ENCODE data around the gene MED25. TPM values are rescaled to one million over a fixed set of nuclear protein-coding genes. Genes with fewer than 3 reads are reported as not detected.
A peak's percentile ranks its signal among the peaks of the same experiment; 100 is the strongest.

The MED25 gene
- total RNA-seq, 5 donors from 2014 or later (not counting 1 experiment from before 2014, with no cell fraction given): 46.0 to 64.1 (median 57.6) TPM

- Histone ChIP-seq H3K9me3 (no peaks in the 10 kb centered on the region), H3K4me1 (ENCODE audit: control insufficient read depth in 1 of 2, extremely low read depth in 1 of 2, insufficient read depth in 2 of 2, low read length in 2 of 2) (peaks cover 10 to 29% of the 10 kb centered on the region in 2 experiments), H3K27ac (ENCODE audit: low read length) (peak overlapping the region; percentile 99), H3K27me3 (replicated peaks in 1 of 2; ENCODE audit: control insufficient read depth in 2 of 2, extremely low read depth in 1 of 2, insufficient read depth in 2 of 2, low read length in 1 of 2) (no peaks in the 10 kb centered on the region), H3K36me3 (ENCODE audit: control insufficient read depth in 2 of 2, extremely low read depth in 1 of 2, insufficient read depth in 1 of 2, low read length in 1 of 2) (peaks cover 17 to 38% of the 10 kb centered on the region in 2 donors), H3K4me3 (ENCODE audit: control insufficient read depth in 1 of 2, extremely low read depth in 1 of 2, low read length in 1 of 2) (peak overlapping the region; percentile 68 to 75)
- Mint-ChIP-seq H3K36me3 (peaks cover 19% of the 10 kb centered on the region), H3K27ac (no peak overlapping the region), H3K9me3 (no peaks in the 10 kb centered on the region), H3K4me1 (peaks cover 24 to 32% (median 28%) of the 10 kb centered on the region in 3 donors), H3K4me3 (no peak overlapping the region), H3K27me3 (no peaks in the 10 kb centered on the region)
- peak; percentile 61 to 67 (median 64) for ATAC-seq (replicated peaks in 1 of 4)
- POLR2A ChIA-PET: interaction anchor here in 1 of 2 donors (1.1 kb wide), 1 partner anchor 10 kb away, joined by 6 read pairs; the partner anchor contains the start of gene PNKP
- DNase-seq: peak in 34 of 35 experiments; percentile 92 to 99 (median 97)
- CTCF ChIA-PET: no interaction called here
- 9% methylated on average over 30 of the region's 41 CpGs for WGBS (ENCODE audit: insufficient coverage)
Measured at GRCh38 chr19:49877879-49878743, 60.0 kb downstream of the MED25 start.

- no peak overlapping the region for H3K4me3 ChIP-seq (ENCODE audit: control insufficient read depth in 1 of 2, extremely low read depth in 1 of 2, low read length in 1 of 2)
Measured at GRCh38 chr19:49878744-49879070, 60.6 kb downstream of the MED25 start.

GRCh38 chr19:49879243-49879963, 61.3 kb downstream of the MED25 start:
- Histone ChIP-seq H3K36me3 (ENCODE audit: control insufficient read depth in 2 of 2, extremely low read depth in 1 of 2, insufficient read depth in 1 of 2, low read length in 1 of 2) (peaks cover 22 to 51% of the 10 kb centered on the region in 2 donors), H3K9me3 (no peaks in the 10 kb centered on the region), H3K4me1 (ENCODE audit: control insufficient read depth in 1 of 2, extremely low read depth in 1 of 2, insufficient read depth in 2 of 2, low read length in 2 of 2) (peaks cover 10 to 29% of the 10 kb centered on the region in 2 experiments), H3K4me3 (ENCODE audit: control insufficient read depth in 1 of 2, extremely low read depth in 1 of 2, low read length in 1 of 2) (no peak overlapping the region), H3K27ac (ENCODE audit: low read length) (no peak overlapping the region), H3K27me3 (replicated peaks in 1 of 2; ENCODE audit: control insufficient read depth in 2 of 2, extremely low read depth in 1 of 2, insufficient read depth in 2 of 2, low read length in 1 of 2) (no peaks in the 10 kb centered on the region)
- H3K27ac Mint-ChIP-seq: no peak overlapping the region
- no peaks in the 10 kb centered on the region for H3K27me3 Mint-ChIP-seq
- WGBS (ENCODE audit: insufficient coverage): 92% methylated on average over 3 of the region's 12 CpGs
- DNase-seq (no peak), ATAC-seq (replicated peaks in 1 of 4) (no peak)
- no peaks in the 10 kb centered on the region for H3K9me3 Mint-ChIP-seq
- peaks cover 28% of the 10 kb centered on the region for H3K36me3 Mint-ChIP-seq
- CTCF ChIA-PET: no interaction called here
- peaks cover 24 to 31% (median 28%) of the 10 kb centered on the region in 3 donors for H3K4me1 Mint-ChIP-seq
- peak overlapping the region in 2 of 3 donors; percentile 21 to 54 for H3K4me3 Mint-ChIP-seq
- POLR2A ChIA-PET: interaction anchor here in 1 of 2 donors (0.6 to 0.7 kb wide), 2 partner anchors 48 to 171 kb away, joined by 3 to 10 read pairs; no protein-coding TSS in a partner anchor

More at GRCh38 chr19:49878744-49879070, 60.6 kb downstream of the MED25 start:
- peaks cover 24 to 32% (median 28%) of the 10 kb centered on the region in 3 donors for H3K4me1 Mint-ChIP-seq
- DNase-seq: no peak
- H3K36me3 Mint-ChIP-seq: peaks cover 25% of the 10 kb centered on the region
- H3K9me3 ChIP-seq: no peaks in the 10 kb centered on the region
- H3K9me3 Mint-ChIP-seq: no peaks in the 10 kb centered on the region
- peaks cover 10 to 29% of the 10 kb centered on the region in 2 experiments for H3K4me1 ChIP-seq (ENCODE audit: control insufficient read depth in 1 of 2, extremely low read depth in 1 of 2, insufficient read depth in 2 of 2, low read length in 2 of 2)
- H3K36me3 ChIP-seq (ENCODE audit: control insufficient read depth in 2 of 2, extremely low read depth in 1 of 2, insufficient read depth in 1 of 2, low read length in 1 of 2): peaks cover 17 to 44% of the 10 kb centered on the region in 2 donors
- H3K27me3 ChIP-seq (replicated peaks in 1 of 2; ENCODE audit: control insufficient read depth in 2 of 2, extremely low read depth in 1 of 2, insufficient read depth in 2 of 2, low read length in 1 of 2): no peaks in the 10 kb centered on the region
- WGBS (ENCODE audit: insufficient coverage): 98% methylated on average over 4 of the region's 9 CpGs
- no peak overlapping the region for H3K27ac Mint-ChIP-seq
- ChIA-PET POLR2A (no interaction called here), CTCF (no interaction called here)
- peak overlapping the region in 1 of 3 donors; percentile 54 for H3K4me3 Mint-ChIP-seq
- no peaks in the 10 kb centered on the region for H3K27me3 Mint-ChIP-seq
- peak overlapping the region; percentile 99 for H3K27ac ChIP-seq (ENCODE audit: low read length)
- ATAC-seq (replicated peaks in 1 of 4): no peak

- H3K9me3 Mint-ChIP-seq: no peaks in the 10 kb centered on the region
- Histone ChIP-seq H3K27me3 (replicated peaks in 1 of 2; ENCODE audit: control insufficient read depth in 2 of 2, extremely low read depth in 1 of 2, insufficient read depth in 2 of 2, low read length in 1 of 2) (no peaks in the 10 kb centered on the region), H3K27ac (ENCODE audit: low read length) (no peak overlapping the region), H3K9me3 (no peaks in the 10 kb centered on the region), H3K36me3 (ENCODE audit: control insufficient read depth in 2 of 2, extremely low read depth in 1 of 2, insufficient read depth in 1 of 2, low read length in 1 of 2) (peaks cover 28 to 57% of the 10 kb centered on the region in 2 donors), H3K4me3 (ENCODE audit: control insufficient read depth in 1 of 2, extremely low read depth in 1 of 2, low read length in 1 of 2) (no peak overlapping the region), H3K4me1 (ENCODE audit: control insufficient read depth in 1 of 2, extremely low read depth in 1 of 2, insufficient read depth in 2 of 2, low read length in 2 of 2) (peaks cover 10 to 26% of the 10 kb centered on the region in 2 experiments)
- H3K27ac Mint-ChIP-seq: no peak overlapping the region
- 87% methylated on average over 7 of the region's 10 CpGs for WGBS (ENCODE audit: insufficient coverage)
- no peak for DNase-seq
- no peak overlapping the region for H3K4me3 Mint-ChIP-seq
- ChIA-PET POLR2A (interaction anchor here in 1 of 2 donors (0.7 kb wide), 1 partner anchor 170 kb away, joined by 10 read pairs; no protein-coding TSS in a partner anchor), CTCF (no interaction called here)
- H3K36me3 Mint-ChIP-seq: peaks cover 35% of the 10 kb centered on the region
- ATAC-seq (replicated peaks in 1 of 4): no peak
- H3K4me1 Mint-ChIP-seq: peaks cover 23 to 26% (median 25%) of the 10 kb centered on the region in 3 donors
- H3K27me3 Mint-ChIP-seq: no peaks in the 10 kb centered on the region
Measured at GRCh38 chr19:49880162-49880869, 62.2 kb downstream of the MED25 start.

- 98% methylated on average over 12 of the region's 17 CpGs for WGBS (ENCODE audit: insufficient coverage)
Measured at GRCh38 chr19:49881186-49881585, 63.1 kb downstream of the MED25 start.

More at GRCh38 chr19:49881186-49881585, 63.1 kb downstream of the MED25 start:
- H3K36me3 ChIP-seq (ENCODE audit: control insufficient read depth in 2 of 2, extremely low read depth in 1 of 2, insufficient read depth in 1 of 2, low read length in 1 of 2): peaks cover 28 to 57% of the 10 kb centered on the region in 2 donors
- ATAC-seq (replicated peaks in 1 of 4) (no peak), DNase-seq (no peak)
- POLR2A ChIA-PET: no interaction called here
- no peak overlapping the region for H3K27ac ChIP-seq (ENCODE audit: low read length)
- Mint-ChIP-seq H3K4me1 (peaks cover 15 to 20% (median 18%) of the 10 kb centered on the region in 3 donors), H3K27me3 (no peaks in the 10 kb centered on the region), H3K36me3 (peaks cover 38% of the 10 kb centered on the region), H3K9me3 (no peaks in the 10 kb centered on the region), H3K4me3 (no peak overlapping the region), H3K27ac (no peak overlapping the region)
- no peak overlapping the region for H3K4me3 ChIP-seq (ENCODE audit: control insufficient read depth in 1 of 2, extremely low read depth in 1 of 2, low read length in 1 of 2)
- CTCF ChIA-PET: interaction anchor here (0.5 to 0.6 kb wide), 2 partner anchors 71 to 354 kb away, joined by 3 read pairs; partner anchors contain the start of gene RCN3 (in 1 of the 2)
- peaks cover 6 to 18% of the 10 kb centered on the region in 2 experiments for H3K4me1 ChIP-seq (ENCODE audit: control insufficient read depth in 1 of 2, extremely low read depth in 1 of 2, insufficient read depth in 2 of 2, low read length in 2 of 2)
- H3K27me3 ChIP-seq (replicated peaks in 1 of 2; ENCODE audit: control insufficient read depth in 2 of 2, extremely low read depth in 1 of 2, insufficient read depth in 2 of 2, low read length in 1 of 2): no peaks in the 10 kb centered on the region
- no peaks in the 10 kb centered on the region for H3K9me3 ChIP-seq

Data from T-cell (primary cell).